Measurements from ENCODE around the gene RNF34. TPM values are rescaled to one million over a fixed set of nuclear protein-coding genes. Genes with fewer than 3 reads are reported as not detected.

RNF34 gene, protein sequence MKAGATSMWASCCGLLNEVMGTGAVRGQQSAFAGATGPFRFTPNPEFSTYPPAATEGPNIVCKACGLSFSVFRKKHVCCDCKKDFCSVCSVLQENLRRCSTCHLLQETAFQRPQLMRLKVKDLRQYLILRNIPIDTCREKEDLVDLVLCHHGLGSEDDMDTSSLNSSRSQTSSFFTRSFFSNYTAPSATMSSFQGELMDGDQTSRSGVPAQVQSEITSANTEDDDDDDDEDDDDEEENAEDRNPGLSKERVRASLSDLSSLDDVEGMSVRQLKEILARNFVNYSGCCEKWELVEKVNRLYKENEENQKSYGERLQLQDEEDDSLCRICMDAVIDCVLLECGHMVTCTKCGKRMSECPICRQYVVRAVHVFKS
- total RNA-seq (2016; rRNA removed; fragmentation: Illumina TruSeq; extraction: Trizol) (53.2 and 68.2 TPM in 2 replicates), polyA plus RNA-seq (2011; rRNA removed) (36.8 and 37.4 TPM in 2 replicates), polyA minus RNA-seq (2011; rRNA and poly(A)+ RNA removed; ENCODE audit: low replicate concordance) (165 and 250 TPM in 2 replicates), Bru-seq, nascent RNA (percentile 78 among the genes with signal in this experiment), BruChase-seq, experiment 1, labeled RNA remaining after a 6-hour chase (percentile 74 among the genes with signal in this experiment), BruChase-seq, experiment 2, labeled RNA remaining after a 2-hour chase (percentile 79 among the genes with signal in this experiment)
- total RNA-seq (2016; cell fraction: cytosol; rRNA removed; fragmentation: Illumina TruSeq; extraction: Trizol; ENCODE audit: low read depth), result 21.6 and 23.1 TPM in 2 replicates
- 52.8 and 66.3 TPM in 2 replicates for total RNA-seq (2016; cell fraction: insoluble cytoplasmic fraction; rRNA removed; fragmentation: Illumina TruSeq; extraction: Trizol)
- 36.1 and 37.2 TPM in 2 replicates for total RNA-seq (2016; cell fraction: membrane; rRNA removed; fragmentation: Illumina TruSeq; extraction: Trizol)
- total RNA-seq (2016; cell fraction: nucleus; rRNA removed; fragmentation: Illumina TruSeq; extraction: Trizol), result 39.6 and 47.6 TPM in 2 replicates
- polyA plus RNA-seq (2011; cell fraction: cytosol; rRNA removed), result 17.4 and 20.4 TPM in 2 replicates
- 25.9 and 37.9 TPM in 2 replicates for polyA plus RNA-seq (2011; cell fraction: nucleus; rRNA removed)
- polyA plus RNA-seq (2012), result 27.0 and 30.9 TPM in 2 replicates
- 7.6 and 9.2 TPM in 2 replicates for polyA plus RNA-seq (2016; cell fraction: cytosol; fragmentation: Illumina TruSeq; extraction: Trizol; ENCODE audit: low read depth)
- 56.9 and 60.9 TPM in 2 replicates for polyA plus RNA-seq (2016; cell fraction: insoluble cytoplasmic fraction; fragmentation: Illumina TruSeq; extraction: Trizol; ENCODE audit: low read depth)
- 19.5 and 19.6 TPM in 2 replicates for polyA plus RNA-seq (2016; cell fraction: membrane; fragmentation: Illumina TruSeq; extraction: Trizol; ENCODE audit: low read depth)
- polyA plus RNA-seq (2016; cell fraction: nucleus; fragmentation: Illumina TruSeq; extraction: Trizol; ENCODE audit: insufficient read depth, low read depth), result 49.3 and 52.3 TPM in 2 replicates
- 13.7 and 21.9 TPM in 2 replicates for polyA minus RNA-seq (2011; cell fraction: cytosol; rRNA and poly(A)+ RNA removed)
- polyA minus RNA-seq (2011; cell fraction: nucleus; rRNA and poly(A)+ RNA removed), result 40.6 and 41.5 TPM in 2 replicates
- long read RNA-seq, experiment 1, transcript RNF34-203 (7 exons, 2,051 nt), result minor isoform, 5 of 61 reads
- long read RNA-seq, experiment 1, transcript RNF34-201 (6 exons, 2,066 nt), result major isoform, 41 of 61 reads
- long read RNA-seq, experiment 1, partial matches to known transcripts, result 7 of 61 reads
- long read RNA-seq, experiment 1, other reads (novel, unspliced or antisense), result 6 of 61 reads
- long read RNA-seq, experiment 2, transcript RNF34-201 (6 exons, 2,066 nt), result major isoform, 26 of 52 reads
- long read RNA-seq, experiment 2, partial matches to known transcripts, result 12 of 52 reads
- long read RNA-seq, experiment 2, other reads (novel, unspliced or antisense), result 11 of 52 reads

DNA sequence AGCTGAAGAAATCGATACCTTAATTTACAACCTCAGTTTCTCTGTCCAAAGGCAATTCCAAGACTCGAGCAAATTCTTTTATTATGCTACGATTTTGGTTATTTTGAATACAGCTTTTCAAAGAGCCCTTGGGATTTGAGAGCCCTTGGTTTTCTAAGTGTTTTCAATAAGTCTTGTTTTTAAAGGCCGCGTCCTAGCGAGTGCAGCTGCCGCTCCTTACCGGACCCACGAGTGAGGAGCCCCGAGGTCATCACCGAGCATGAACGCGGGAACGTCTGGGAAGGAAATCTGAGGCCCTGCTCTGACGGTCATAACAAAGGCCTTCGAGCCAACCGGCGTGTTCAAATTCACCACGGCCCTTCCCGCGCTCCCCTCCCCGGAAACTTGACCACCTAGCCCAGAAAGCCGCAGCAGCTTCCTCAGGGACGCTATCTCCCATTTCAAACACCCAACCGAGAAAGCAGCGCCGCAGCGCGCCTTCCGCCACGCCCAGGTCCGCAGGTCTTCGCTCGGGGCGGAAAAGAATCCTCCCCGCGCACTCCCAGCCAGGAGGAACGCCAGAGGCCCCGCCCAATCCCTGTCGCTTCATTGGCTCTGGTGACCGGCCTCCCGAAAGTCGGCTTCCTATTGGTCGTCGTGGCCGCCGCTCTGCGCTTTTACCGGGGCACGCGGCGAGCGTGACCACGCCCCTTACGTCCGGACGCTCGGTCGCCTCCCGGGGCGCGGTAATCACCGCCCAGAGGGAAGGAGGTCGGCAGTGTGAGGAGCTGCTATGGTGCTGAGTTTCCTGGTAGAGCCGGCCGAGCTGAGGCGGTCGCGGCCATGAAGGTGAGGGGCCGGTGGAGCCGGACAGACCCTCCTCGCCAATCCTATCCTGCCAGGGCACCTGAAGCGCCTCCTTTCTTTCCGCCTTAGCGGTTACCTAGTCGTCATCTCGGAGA, at the start of gene RNF34:
TSS of gene RNF34 (plus strand) at position 728 of the 941 bp plus-strand sequence. CDS start at position 823, 95 bp downstream.
- DNase-seq (ENCODE audit: low spot score), result peak; percentile 97
- CTCF ChIA-PET (ENCODE audit: low intra/inter-chr PET ratio, low total read pairs), result no interaction called here
- no peak for TF ChIP-seq MTA1 (CRISPR knock-in tag; IDR thresholded peaks at IDR 0.05; ENCODE audit: borderline replicate concordance)
- no peak for TF ChIP-seq KDM5A (IDR thresholded peaks at IDR 0.05; ENCODE audit: borderline replicate concordance, low read length)
- TF ChIP-seq GMEB1 (CRISPR knock-in tag; IDR thresholded peaks at IDR 0.05; ENCODE audit: borderline replicate concordance), result peak; percentile 99
- TF ChIP-seq ZNF629 (CRISPR knock-in tag; conservative IDR thresholded peaks at IDR 0.05), result 0 out of 2 replicates have a peak, but pooled peaks have one; percentile 26
- peak; percentile 50; the same call in 1 of the 2 replicates for TF ChIP-seq ETV5 (CRISPR knock-in tag; IDR thresholded peaks at IDR 0.05; ENCODE audit: borderline replicate concordance)
- no peak for TF ChIP-seq NBN (conservative IDR thresholded peaks at IDR 0.05)
- TF ChIP-seq, protein P1, sequence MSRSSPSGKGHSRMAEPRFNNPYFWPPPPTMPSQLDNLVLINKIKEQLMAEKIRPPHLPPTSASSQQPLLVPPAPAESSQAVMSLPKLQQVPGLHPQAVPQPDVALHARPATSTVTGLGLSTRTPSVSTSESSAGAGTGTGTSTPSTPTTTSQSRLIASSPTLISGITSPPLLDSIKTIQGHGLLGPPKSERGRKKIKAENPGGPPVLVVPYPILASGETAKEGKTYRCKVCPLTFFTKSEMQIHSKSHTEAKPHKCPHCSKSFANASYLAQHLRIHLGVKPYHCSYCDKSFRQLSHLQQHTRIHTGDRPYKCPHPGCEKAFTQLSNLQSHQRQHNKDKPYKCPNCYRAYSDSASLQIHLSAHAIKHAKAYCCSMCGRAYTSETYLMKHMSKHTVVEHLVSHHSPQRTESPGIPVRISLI (CRISPR knock-in tag; IDR thresholded peaks at IDR 0.05; ENCODE audit: borderline replicate concordance), result no peak
- TF ChIP-seq, protein P2, sequence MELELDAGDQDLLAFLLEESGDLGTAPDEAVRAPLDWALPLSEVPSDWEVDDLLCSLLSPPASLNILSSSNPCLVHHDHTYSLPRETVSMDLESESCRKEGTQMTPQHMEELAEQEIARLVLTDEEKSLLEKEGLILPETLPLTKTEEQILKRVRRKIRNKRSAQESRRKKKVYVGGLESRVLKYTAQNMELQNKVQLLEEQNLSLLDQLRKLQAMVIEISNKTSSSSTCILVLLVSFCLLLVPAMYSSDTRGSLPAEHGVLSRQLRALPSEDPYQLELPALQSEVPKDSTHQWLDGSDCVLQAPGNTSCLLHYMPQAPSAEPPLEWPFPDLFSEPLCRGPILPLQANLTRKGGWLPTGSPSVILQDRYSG (CRISPR knock-in tag; IDR thresholded peaks at IDR 0.05), result no peak

More for the DNA sequence above, at the start of gene RNF34:
- Histone ChIP-seq H3K27me3 (ENCODE audit: control insufficient read depth in 1 of 2, insufficient read depth in 2 of 2, low read length in 2 of 2) (no peaks in the 10 kb centered on the region; a peak in 1 of 5 replicates), H3K9ac (ENCODE audit: insufficient read depth, low read depth, low read length) (peak within 1 kb of the TSS; percentile 89), H3K27ac (ENCODE audit: extremely low read length, insufficient read depth, low read length) (peak within 1 kb of the TSS; percentile 79), H3K79me2 (ENCODE audit: insufficient read depth, low read length) (peaks cover 41% of the 10 kb centered on the region), H3K9me3 (ENCODE audit: low read length) (no peaks in the 10 kb centered on the region), H3K4me2 (ENCODE audit: low read depth, low read length) (peak within 1 kb of the TSS; percentile 91), H2AFZ (ENCODE audit: low read length) (no peak within 1 kb of the TSS), H4K20me1 (ENCODE audit: insufficient read depth, low read length) (no peaks in the 10 kb centered on the region; the same call in 1 of the 2 replicates), H3K4me3 (replicated peaks in 1 of 3; ENCODE audit: insufficient read depth in 1 of 3, low read depth in 2 of 3, low read length in 3 of 3) (peak within 1 kb of the TSS; percentile 71 to 84 (median 83)), H3K4me1 (ENCODE audit: insufficient read depth, low read length) (peaks cover 42% of the 10 kb centered on the region), H3K36me3 (replicated peaks in 1 of 2; ENCODE audit: control insufficient read depth in 1 of 2, insufficient read depth in 2 of 2, low read length in 2 of 2) (no peaks in the 10 kb centered on the region; a peak in 1 of 5 replicates)
- POLR2A ChIA-PET, result interaction anchor here (0.6 to 2.9 kb wide), 20 partner anchors 8 to 1198 kb away, joined by 3 to 37 read pairs (median 4); partner anchors contain the start of genes ANAPC5 and TMEM120B
- BruUV-seq (replicated peaks), result TSS peak; percentile 96
- ATAC-seq (peak; percentile 96), FAIRE-seq (peak; percentile 70)
- 1% methylated on average over 18 of the region's 77 CpGs for WGBS (ENCODE audit: low lambda C conversion rate)
- in situ Hi-C loops (cut with HindIII; ENCODE audit: extremely low pct_ligation_motif_present, low pct_unique_long_range_greater_than_20kb), result no loop called here
- intact Hi-C loops (cut with micrococcal nuclease; ENCODE audit: unreplicated experiment), result loop anchor here (1.0 kb wide), 1 partner anchor 47 kb away; the partner anchor contains the start of gene ANAPC5
